Glutamatergic neuron (in vitro differentiated cells): Measurements from ENCODE around the gene KCNA1. TPM values are rescaled to one million over a fixed set of nuclear protein-coding genes. Genes with fewer than 3 reads are reported as not detected.
"Not testable (repeated sequence)": the region's sequence is repeated elsewhere in the genome, so short reads cannot be mapped to it uniquely, and the experiment has no call there.

Experiments used
- DNase-seq: peaks from one replicate; pipeline ENCODE4 v3.0.0; 2022
- H3K27ac Mint-ChIP-seq: one replicate; pipeline ENCODE4 v1.8.0; 2020; ENCODE audit warnings: mild to moderate bottlenecking, mixed read lengths, inconsistent platforms; ENCODE audit not compliant: unreplicated experiment
- H3K27me3 Mint-ChIP-seq: one replicate; pipeline ENCODE4 v1.8.0; 2020; ENCODE audit warnings: mild to moderate bottlenecking, moderate library complexity, mixed read lengths, inconsistent platforms; ENCODE audit not compliant: unreplicated experiment
- H3K36me3 Mint-ChIP-seq: one replicate; pipeline ENCODE4 v1.8.0; 2020; ENCODE audit warnings: mild to moderate bottlenecking, mixed read lengths, inconsistent platforms; ENCODE audit not compliant: unreplicated experiment
- H3K4me1 Mint-ChIP-seq: one replicate; pipeline ENCODE4 v1.8.0; 2020; ENCODE audit warnings: mild to moderate bottlenecking, low read depth, mixed read lengths, inconsistent platforms; ENCODE audit not compliant: unreplicated experiment
- H3K4me3 Mint-ChIP-seq: one replicate; pipeline ENCODE4 v1.8.0; 2020; ENCODE audit warnings: mild to moderate bottlenecking, mixed read lengths, inconsistent platforms; ENCODE audit not compliant: unreplicated experiment
- H3K9me3 Mint-ChIP-seq: one replicate; pipeline ENCODE4 v1.8.0; 2020; ENCODE audit warnings: mild to moderate bottlenecking, moderate library complexity, mixed read lengths, inconsistent platforms; ENCODE audit not compliant: unreplicated experiment
- total RNA-seq: library from RNA; stranded (reverse); fragmentation: NEBNext Ultra II Directional; extraction: Animal tissue kit (Norgen Biotek cat#: 25700); gene quantifications from one replicate; pipeline ENCODE4 v1.2.1, GENCODE V29; 2021; ENCODE audit not compliant: unreplicated experiment
- TF ChIP-seq, protein P1 (sequence below): fragments of 200-600 bp; sonication (generic); IDR thresholded peaks from one replicate; pipeline ENCODE4 v1.5.0; 2021; ENCODE audit not compliant: partially characterized antibody, unreplicated experiment

KCNA1 gene
- total RNA-seq, 1 donor from 2014 or later, result 0.05 TPM

DNA sequence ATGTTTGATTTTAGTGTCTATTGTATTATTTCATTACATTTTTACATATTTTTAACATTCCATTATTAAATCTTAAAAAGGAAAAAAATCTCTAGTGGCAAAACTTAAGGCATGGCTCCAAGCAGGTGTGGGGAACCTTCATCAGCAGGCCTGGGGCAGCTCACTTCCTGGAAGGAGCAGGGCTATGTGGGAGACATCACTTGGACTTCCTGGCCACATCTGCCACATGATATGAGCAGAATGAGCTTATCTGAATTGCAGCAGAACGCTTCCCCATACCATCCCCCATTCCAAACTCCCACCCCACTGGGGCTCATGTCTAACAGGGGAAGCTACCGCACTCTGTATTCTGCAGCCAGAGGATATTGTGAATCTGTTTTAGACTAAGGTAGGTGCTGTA is 35.0 kb upstream of the KCNA1 start:
- Mint-ChIP-seq H3K4me1 (no peaks in the 10 kb centered on the region), H3K36me3 (peaks cover 12% of the 10 kb centered on the region), H3K27me3 (no peaks in the 10 kb centered on the region), H3K27ac (no peak overlapping the region), H3K9me3 (peaks cover 2% of the 10 kb centered on the region), H3K4me3 (no peak overlapping the region)
- DNase-seq, result no peak
- TF ChIP-seq, protein P1, sequence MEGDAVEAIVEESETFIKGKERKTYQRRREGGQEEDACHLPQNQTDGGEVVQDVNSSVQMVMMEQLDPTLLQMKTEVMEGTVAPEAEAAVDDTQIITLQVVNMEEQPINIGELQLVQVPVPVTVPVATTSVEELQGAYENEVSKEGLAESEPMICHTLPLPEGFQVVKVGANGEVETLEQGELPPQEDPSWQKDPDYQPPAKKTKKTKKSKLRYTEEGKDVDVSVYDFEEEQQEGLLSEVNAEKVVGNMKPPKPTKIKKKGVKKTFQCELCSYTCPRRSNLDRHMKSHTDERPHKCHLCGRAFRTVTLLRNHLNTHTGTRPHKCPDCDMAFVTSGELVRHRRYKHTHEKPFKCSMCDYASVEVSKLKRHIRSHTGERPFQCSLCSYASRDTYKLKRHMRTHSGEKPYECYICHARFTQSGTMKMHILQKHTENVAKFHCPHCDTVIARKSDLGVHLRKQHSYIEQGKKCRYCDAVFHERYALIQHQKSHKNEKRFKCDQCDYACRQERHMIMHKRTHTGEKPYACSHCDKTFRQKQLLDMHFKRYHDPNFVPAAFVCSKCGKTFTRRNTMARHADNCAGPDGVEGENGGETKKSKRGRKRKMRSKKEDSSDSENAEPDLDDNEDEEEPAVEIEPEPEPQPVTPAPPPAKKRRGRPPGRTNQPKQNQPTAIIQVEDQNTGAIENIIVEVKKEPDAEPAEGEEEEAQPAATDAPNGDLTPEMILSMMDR, result no peak

DNA sequence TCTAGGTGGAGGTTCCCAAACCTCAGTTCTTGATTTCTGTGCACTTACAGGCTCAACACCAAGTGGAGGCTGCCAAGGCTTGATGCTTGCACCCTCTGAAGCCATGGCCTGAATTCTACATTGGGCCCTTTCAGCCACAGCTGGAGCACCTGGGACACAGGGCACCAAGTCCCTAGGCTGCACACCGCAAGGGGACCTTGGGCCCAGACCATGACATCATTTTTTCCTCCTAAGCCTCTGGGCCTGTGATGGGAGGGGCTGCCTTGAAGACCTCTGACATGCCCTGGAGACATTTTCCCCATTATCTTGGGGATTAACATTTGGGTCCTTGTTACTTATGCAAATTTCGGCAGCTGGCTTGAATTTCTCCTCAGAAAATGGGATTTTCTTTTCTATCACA is 30.2 kb upstream of the KCNA1 start:
- not testable (repeated sequence) for H3K9me3 Mint-ChIP-seq, H3K4me3 Mint-ChIP-seq, DNase-seq, H3K4me1 Mint-ChIP-seq, H3K27me3 Mint-ChIP-seq, H3K27ac Mint-ChIP-seq
- H3K36me3 Mint-ChIP-seq, result peaks cover 29% of the 10 kb centered on the region

DNA sequence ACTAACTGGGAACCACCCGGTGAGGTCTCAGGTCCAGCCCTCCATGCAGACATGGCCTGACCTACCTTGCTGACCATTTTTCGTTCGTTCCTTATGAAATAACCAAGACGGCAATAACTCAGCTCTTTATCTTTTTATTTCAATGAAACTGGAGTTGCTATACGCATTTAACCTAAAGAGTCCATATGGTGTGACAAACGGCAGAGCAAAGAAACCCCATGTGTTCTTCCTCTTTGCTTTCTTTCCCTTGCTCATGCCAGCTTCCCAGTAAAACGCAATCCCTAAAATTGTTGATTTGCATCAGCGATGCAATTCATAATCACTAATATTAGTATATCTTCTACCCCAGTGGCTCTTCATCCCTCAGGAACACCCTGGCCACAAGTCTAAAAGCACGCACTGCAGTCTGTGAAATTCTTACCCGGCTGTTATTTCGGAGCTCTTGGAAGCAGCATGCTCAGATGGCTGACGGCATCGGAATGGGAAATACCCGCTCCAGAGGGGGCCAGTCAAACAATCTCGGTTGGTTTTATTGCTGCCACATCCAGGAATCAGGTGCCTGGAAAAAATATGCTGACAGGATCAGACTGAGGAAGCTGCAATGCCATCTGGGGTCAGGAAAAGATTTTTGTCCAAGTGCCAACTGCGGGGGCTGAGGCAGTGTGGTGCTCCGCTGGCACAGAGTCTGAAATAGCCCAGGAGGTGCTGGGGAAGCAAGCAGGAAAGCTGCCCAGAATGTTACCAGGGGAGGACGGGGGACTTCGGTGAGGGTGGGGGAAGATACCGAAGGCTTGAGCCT is 28.2 kb upstream of the KCNA1 start:
- Mint-ChIP-seq H3K36me3 (peaks cover 29% of the 10 kb centered on the region), H3K27me3 (peaks cover 2% of the 10 kb centered on the region), H3K4me3 (no peak overlapping the region), H3K4me1 (no peaks in the 10 kb centered on the region), H3K9me3 (peaks cover 9% of the 10 kb centered on the region), H3K27ac (no peak overlapping the region)
- no peak for DNase-seq
- TF ChIP-seq, protein P1, result no peak

DNA sequence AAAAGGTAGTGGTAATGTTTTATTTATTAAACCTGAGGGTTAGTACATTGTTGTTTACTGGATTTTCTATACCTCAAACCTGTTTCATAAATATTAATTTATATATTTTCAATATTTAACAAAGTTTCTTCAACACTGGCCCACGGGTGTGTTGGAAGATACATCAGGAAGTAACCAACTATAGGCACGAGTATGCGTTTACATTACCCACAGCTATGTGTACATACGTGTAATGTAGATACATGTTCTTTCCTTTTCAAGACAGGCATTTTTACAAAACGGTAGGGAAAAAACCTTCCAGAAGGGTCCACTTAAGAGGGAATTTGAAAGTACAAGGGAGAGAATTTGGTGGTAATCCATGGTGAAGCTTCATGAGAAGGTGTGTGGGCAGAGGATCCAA is 17.8 kb upstream of the KCNA1 start:
- DNase-seq, result no peak
- Mint-ChIP-seq H3K36me3 (peaks cover 3% of the 10 kb centered on the region), H3K9me3 (peaks cover 1% of the 10 kb centered on the region), H3K4me1 (no peaks in the 10 kb centered on the region), H3K27me3 (no peaks in the 10 kb centered on the region), H3K27ac (no peak overlapping the region), H3K4me3 (no peak overlapping the region)
- TF ChIP-seq, protein P1, result no peak

DNA sequence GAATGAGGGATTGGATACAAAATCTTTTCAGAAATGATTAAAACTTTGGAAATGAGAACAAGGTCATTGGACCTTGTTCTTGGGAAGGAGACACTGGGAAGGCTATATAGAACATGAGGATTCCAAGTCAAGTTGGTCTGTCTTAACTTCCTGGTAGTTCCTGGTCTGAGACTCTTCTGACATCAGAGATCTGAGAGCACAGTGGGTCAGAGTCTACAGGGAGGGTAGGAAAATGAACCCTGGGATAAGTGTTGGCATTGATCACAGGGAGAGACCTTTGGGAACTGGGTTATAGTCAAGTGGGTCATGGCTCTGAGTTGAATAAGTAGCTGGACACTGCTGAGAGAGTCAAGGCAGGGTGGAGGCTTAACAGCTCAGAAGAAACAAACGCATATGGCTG is 17.3 kb upstream of the KCNA1 start:
- H3K9me3 Mint-ChIP-seq, result peaks cover 1% of the 10 kb centered on the region
- TF ChIP-seq, protein P1, result no peak
- H3K27me3 Mint-ChIP-seq, result no peaks in the 10 kb centered on the region

More for the DNA sequence above, 17.3 kb upstream of the KCNA1 start:
- no peak for DNase-seq
- H3K4me3 Mint-ChIP-seq, result no peak overlapping the region
- peaks cover 3% of the 10 kb centered on the region for H3K36me3 Mint-ChIP-seq
- H3K27ac Mint-ChIP-seq, result no peak overlapping the region
- no peaks in the 10 kb centered on the region for H3K4me1 Mint-ChIP-seq
